SK-N-SH treated with all-trans-retinoic acid at 6 μM for 48 hours (cell line): ENCODE measurements around the gene KIZ.

Source experiments
- CSDC2 ChIP-seq: fragments of 250-450 bp; sonication (Bioruptor Pico); IDR thresholded peaks from 2 replicates; pipeline ENCODE4 v1.5.0; 2020; ENCODE audit warnings: mild to moderate bottlenecking, moderate library complexity
- CSRNP3 ChIP-seq: fragments of 250-450 bp; sonication (Bioruptor Pico); IDR thresholded peaks from 2 replicates; pipeline ENCODE4 v1.5.1; 2021; ENCODE audit warnings: mild to moderate bottlenecking, moderate library complexity
- ZC3H10 ChIP-seq: fragments of 250-450 bp; sonication (Bioruptor Pico); IDR thresholded peaks from 2 replicates; pipeline ENCODE4 v1.5.1; 2021; ENCODE audit warnings: mild to moderate bottlenecking, moderate library complexity
- ZFP3 ChIP-seq: fragments of 250-450 bp; sonication (Bioruptor Pico); IDR thresholded peaks from 2 replicates; pipeline ENCODE4 v1.5.0; 2020; ENCODE audit warnings: mild to moderate bottlenecking, moderate library complexity
- ZFP30 ChIP-seq: fragments of 450-650 bp; formaldehyde crosslinking; IDR thresholded peaks from 2 replicates; pipeline ENCODE4 v1.5.0; 2022; ENCODE audit warnings: mild to moderate bottlenecking, moderate library complexity
- ZNF8 ChIP-seq: fragments of 450-650 bp; formaldehyde crosslinking; IDR thresholded peaks from 2 replicates; pipeline ENCODE4 v1.5.0; 2020; ENCODE audit warnings: mild to moderate bottlenecking, moderate library complexity

- TF ChIP-seq ZFP30 (CRISPR knock-in tag) (no peak), CSRNP3 (CRISPR knock-in tag) (no peak), ZFP3 (CRISPR knock-in tag) (no peak), CSDC2 (no peak), ZC3H10 (no peak), ZNF8 (CRISPR knock-in tag) (no peak)
Observed at GRCh38 chr20:21100578-21101452, 25.1 kb upstream of the KIZ start.
